Retinal pigment epithelial cell (primary cell): Measurements from ENCODE around the gene PTPRN2.
"Not testable (repeated sequence)": the region's sequence is repeated elsewhere in the genome, so short reads cannot be mapped to it uniquely, and the experiment has no call there.

Experiments
- DNase-seq: peaks from one replicate; pipeline ENCODE4 v3.0.0-alpha.2; 2010; ENCODE audit warnings: low read depth
- H3K4me3 ChIP-seq: 2 replicates; pipeline ENCODE4 v1.5.1; 2011; ENCODE audit warnings: mild to moderate bottlenecking, low read length, control low read depth, moderate library complexity
- TF ChIP-seq, protein P1 (sequence below): conservative IDR thresholded peaks from 2 replicates; pipeline ENCODE4 v1.5.1; 2011; ENCODE audit warnings: low read depth, low read length, control low read depth, inconsistent platforms

PTPRN2 gene

DNA sequence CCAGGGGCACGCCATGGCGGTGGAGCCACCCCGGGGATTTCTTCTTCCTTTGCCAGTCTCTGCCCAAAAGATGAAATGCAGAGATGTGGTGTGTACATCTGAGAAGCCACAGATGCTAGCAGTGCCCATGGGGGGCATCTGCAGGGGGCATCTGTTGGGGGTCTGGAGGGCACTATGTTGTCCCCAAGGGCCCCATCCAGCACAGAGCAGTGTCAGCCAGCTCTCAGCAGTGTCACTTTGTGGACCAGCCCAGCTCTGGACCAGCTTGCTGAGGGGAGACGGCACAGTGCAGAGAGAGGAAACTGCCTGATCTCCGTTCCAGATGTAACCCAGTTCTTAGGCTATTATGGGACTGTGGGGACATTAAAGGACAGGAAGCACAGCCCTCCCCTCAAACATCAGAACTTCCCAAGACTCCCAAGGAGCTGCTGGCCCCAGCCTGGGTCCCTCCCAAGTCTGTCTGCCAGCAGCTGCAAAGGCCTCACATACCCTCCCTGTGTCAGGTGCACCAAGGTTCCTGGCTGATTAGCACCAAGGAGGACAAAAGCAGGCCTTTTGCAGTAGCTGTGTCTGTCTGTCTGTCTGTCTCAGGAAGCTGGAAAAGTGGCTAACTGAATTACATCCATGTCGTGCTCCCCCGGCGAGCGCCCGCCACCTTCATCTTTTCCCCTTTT, 536.5 kb downstream of the PTPRN2 start:
- TF ChIP-seq, protein P1, sequence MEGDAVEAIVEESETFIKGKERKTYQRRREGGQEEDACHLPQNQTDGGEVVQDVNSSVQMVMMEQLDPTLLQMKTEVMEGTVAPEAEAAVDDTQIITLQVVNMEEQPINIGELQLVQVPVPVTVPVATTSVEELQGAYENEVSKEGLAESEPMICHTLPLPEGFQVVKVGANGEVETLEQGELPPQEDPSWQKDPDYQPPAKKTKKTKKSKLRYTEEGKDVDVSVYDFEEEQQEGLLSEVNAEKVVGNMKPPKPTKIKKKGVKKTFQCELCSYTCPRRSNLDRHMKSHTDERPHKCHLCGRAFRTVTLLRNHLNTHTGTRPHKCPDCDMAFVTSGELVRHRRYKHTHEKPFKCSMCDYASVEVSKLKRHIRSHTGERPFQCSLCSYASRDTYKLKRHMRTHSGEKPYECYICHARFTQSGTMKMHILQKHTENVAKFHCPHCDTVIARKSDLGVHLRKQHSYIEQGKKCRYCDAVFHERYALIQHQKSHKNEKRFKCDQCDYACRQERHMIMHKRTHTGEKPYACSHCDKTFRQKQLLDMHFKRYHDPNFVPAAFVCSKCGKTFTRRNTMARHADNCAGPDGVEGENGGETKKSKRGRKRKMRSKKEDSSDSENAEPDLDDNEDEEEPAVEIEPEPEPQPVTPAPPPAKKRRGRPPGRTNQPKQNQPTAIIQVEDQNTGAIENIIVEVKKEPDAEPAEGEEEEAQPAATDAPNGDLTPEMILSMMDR: no peak
- H3K4me3 ChIP-seq: no peak overlapping the region
- DNase-seq: no peak

DNA sequence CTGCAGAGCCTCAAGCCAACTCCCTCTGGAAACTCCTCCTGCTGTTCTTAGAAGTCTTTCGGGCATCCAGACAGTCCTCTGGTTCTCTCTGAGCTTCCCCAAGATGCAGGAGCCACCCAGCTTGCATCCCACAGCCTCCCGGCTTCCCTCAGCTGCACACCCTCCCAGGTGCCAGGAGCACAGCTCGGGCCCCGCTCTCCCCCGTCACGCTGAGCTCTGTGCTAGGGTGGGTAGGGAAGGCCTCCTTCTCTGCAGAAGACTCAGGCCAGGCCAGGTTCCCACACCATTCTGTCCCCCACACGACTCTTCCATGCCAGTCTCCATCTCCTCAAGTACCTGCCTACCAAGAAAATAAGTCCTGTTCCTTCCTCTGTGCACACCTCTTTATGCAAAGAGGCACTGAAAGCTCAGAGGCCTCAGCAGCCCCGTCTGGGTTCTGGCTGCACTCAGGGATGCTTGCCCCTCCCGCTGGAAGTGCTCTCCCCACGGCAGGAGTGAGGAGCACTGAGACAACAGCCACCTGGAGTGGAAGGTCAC, 537.1 kb downstream of the PTPRN2 start:
- no peak overlapping the region for H3K4me3 ChIP-seq
- TF ChIP-seq, protein P1: no peak
- no peak for DNase-seq

DNA sequence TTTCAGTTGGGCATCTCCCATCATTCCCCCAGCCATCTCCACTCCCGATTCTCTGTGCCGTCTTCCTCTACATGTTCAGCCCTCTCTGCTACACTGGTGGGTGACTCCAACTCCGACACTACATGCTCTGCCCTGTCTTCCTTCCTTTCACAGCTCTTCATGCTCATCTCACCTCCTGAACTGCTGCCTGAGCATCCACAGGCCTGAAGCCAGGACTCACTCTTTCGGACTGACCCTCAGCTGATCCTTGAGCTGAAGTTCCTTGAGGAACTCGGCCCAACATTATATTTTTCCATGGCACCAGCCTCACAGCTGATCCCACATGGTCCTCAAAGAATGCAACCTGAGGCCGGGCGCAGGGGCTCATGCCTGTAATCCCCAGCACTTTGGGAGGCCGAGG, 538.4 kb downstream of the PTPRN2 start:
- TF ChIP-seq, protein P1: no peak
- no peak overlapping the region for H3K4me3 ChIP-seq
- DNase-seq: no peak

DNA sequence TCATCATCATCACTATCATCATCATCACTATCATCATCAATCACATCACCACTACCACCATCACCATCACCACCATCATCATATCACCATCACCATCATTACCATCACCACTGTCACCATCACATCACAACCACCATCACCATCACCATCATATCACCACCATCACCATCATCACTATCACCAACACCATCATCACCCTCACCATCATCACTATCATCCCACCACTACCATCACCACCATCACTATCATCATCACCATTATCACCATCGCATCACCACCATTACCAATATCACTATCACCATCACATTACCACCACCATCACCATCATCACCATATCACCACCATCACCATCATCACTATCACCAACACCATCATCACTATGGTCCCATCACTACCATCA, 539.1 kb downstream of the PTPRN2 start:
- TF ChIP-seq, protein P1: no peak
- H3K4me3 ChIP-seq: no peak overlapping the region
- DNase-seq: no peak

DNA sequence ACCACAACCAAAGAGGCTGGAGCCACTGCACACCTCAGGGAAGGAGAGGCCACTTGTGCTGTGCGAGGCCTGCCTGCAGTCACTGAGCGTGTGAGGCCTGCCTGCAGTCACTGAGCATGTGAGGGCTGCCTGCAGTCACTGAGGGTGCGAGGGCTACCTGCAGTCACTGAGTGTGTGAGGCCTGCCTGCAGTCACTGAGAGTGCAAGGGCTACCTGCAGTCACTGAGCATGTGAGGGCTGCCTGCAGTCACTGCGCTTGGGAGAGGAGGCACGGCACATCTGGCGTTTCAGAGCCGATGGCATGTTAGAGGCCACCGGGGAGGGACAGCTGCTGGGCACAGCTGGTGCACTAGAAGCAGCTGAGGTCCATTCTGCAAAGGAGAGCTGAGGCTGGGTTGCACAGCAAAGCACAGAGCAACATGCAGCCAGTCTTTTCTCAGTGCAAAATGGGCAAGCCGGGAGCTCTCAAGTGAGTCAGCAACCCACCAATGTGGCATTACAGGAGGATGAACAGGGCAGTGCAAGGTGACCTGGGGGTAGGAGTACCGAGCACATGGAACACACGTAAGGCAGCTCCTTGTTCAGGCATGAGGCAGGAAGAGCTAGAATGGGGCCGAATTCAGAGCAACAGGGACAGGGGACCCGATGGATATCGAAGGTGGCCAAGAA, 540.1 kb downstream of the PTPRN2 start:
- H3K4me3 ChIP-seq: no peak overlapping the region
- no peak for DNase-seq
- TF ChIP-seq, protein P1: no peak

DNA sequence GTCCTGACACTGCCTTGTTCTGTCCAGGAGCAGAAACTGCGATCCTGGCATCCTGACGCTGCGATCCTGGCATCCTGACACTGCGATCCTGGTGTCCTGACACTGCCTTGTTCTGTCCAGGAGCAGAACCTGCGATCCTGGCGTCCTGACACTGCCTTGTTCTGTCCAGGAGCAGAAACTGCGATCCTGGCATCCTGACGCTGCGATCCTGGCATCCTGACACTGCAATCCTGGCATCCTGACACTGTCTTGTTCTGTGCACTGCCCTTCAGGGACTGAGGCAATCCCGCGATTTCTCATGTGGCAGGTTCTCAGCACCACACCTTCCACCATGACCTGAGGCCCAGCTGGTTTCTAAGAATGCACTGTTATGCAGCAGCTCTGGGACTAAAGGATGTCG, 541.4 kb downstream of the PTPRN2 start:
- not testable (repeated sequence) for H3K4me3 ChIP-seq, DNase-seq

DNA sequence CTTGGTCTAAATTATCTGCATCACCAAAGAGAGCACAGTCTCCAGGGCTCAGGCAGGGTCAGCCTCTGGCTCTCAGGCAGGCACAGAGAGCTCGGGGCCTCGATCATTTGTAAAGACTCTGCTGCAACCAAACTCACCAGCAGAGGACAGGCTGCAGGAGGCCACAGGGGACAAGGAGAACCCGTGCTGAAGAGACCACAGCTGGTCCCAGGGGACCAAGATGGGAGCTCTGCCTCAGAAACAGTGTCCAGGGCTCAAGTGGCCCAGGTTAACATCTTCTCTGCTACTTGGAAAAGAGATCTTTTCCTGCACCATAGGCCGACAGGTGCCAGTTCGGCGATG, 543.2 kb downstream of the PTPRN2 start:
- no peak for DNase-seq
- H3K4me3 ChIP-seq: no peak overlapping the region
- TF ChIP-seq, protein P1: no peak
